ENCODE measurements around the gene INAFM2. TPM values are rescaled to one million over a fixed set of nuclear protein-coding genes. Genes with fewer than 3 reads are reported as not detected.
A peak's percentile ranks its signal among the peaks of the same experiment; 100 is the strongest.

INAFM2 gene
- total RNA-seq, 1 donor from 2014 or later: 33.8 TPM

- DNase-seq: no peak
- Histone ChIP-seq H3K4me3 (no peak overlapping the region), H3K9me3 (no peaks in the 10 kb centered on the region), H3K27me3 (ENCODE audit: low read depth) (no peaks in the 10 kb centered on the region), H3K4me1 (peaks cover 60% of the 10 kb centered on the region), H3K27ac (no peak overlapping the region), H3K36me3 (no peaks in the 10 kb centered on the region)
- no peak for TF ChIP-seq CTCF (IDR thresholded peaks at IDR 0.05)
- no peak for ATAC-seq
- intact Hi-C loops (cut with DNase I): no loop called here
These were observed 20.0 kb downstream of the INAFM2 start for GRCh38 chr15:40343512-40343911.

GRCh38 chr15:40344217-40344616 lies 20.7 kb downstream of the INAFM2 start:
- H3K9me3 ChIP-seq: no peaks in the 10 kb centered on the region
- H3K27ac ChIP-seq: no peak overlapping the region
- H3K4me1 ChIP-seq: peaks cover 53% of the 10 kb centered on the region
- no peak overlapping the region for H3K4me3 ChIP-seq
- DNase-seq (no peak), ATAC-seq (no peak)
- no peak for TF ChIP-seq CTCF (IDR thresholded peaks at IDR 0.05)
- no peaks in the 10 kb centered on the region for H3K27me3 ChIP-seq (ENCODE audit: low read depth)
- H3K36me3 ChIP-seq: no peaks in the 10 kb centered on the region
- intact Hi-C loops (cut with DNase I): no loop called here

- peak; percentile 80 for TF ChIP-seq CTCF (IDR thresholded peaks at IDR 0.05)
- Histone ChIP-seq H3K27ac (no peak overlapping the region), H3K4me1 (peaks cover 48% of the 10 kb centered on the region), H3K9me3 (no peaks in the 10 kb centered on the region), H3K4me3 (no peak overlapping the region), H3K36me3 (no peaks in the 10 kb centered on the region), H3K27me3 (ENCODE audit: low read depth) (no peaks in the 10 kb centered on the region)
- DNase-seq (peak; percentile 76), ATAC-seq (peak; percentile 40 to 44)
- intact Hi-C loops (cut with DNase I): no loop called here
These were observed 21.2 kb downstream of the INAFM2 start for GRCh38 chr15:40344631-40345120.

GRCh38 chr15:40345225-40345866 lies 21.9 kb downstream of the INAFM2 start:
- no peak for ATAC-seq
- Histone ChIP-seq H3K27ac (no peak overlapping the region), H3K36me3 (no peaks in the 10 kb centered on the region), H3K27me3 (ENCODE audit: low read depth) (no peaks in the 10 kb centered on the region), H3K4me1 (peaks cover 41% of the 10 kb centered on the region), H3K9me3 (no peaks in the 10 kb centered on the region), H3K4me3 (no peak overlapping the region)
- no peak for TF ChIP-seq CTCF (IDR thresholded peaks at IDR 0.05)
- DNase-seq: peak; percentile 35
- intact Hi-C loops (cut with DNase I): no loop called here

- intact Hi-C loops (cut with DNase I): no loop called here
- ATAC-seq: no peak
- H3K27me3 ChIP-seq (ENCODE audit: low read depth): no peaks in the 10 kb centered on the region
- peak; percentile 29 for DNase-seq
- no peak overlapping the region for H3K27ac ChIP-seq
- H3K9me3 ChIP-seq: no peaks in the 10 kb centered on the region
- H3K36me3 ChIP-seq: no peaks in the 10 kb centered on the region
- TF ChIP-seq CTCF (IDR thresholded peaks at IDR 0.05): no peak
- H3K4me1 ChIP-seq: peaks cover 35% of the 10 kb centered on the region
- H3K4me3 ChIP-seq: no peak overlapping the region
These were observed 22.5 kb downstream of the INAFM2 start for GRCh38 chr15:40345867-40346578.
